Measurements from ENCODE around the gene PROKR1.

DNA sequence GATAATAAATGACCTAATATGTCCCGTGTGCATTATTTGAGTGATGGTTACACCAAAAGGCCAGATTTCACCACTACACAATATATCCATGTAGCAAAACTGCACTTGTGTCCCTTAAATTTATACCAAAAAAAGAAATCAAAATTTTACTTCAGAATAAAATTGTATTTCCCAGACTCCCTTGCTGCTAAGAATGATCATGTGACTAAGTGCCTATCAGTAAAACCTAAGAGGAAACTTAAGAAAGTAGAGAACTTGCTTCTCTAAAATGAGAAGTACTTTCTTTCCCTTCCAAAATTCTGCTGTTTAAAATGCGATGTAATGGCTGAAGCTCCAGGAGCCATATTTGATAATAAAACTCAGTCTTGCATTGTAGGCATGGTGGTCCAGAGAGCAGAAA is 24.0 kb downstream of the PROKR1 start:
- TF ChIP-seq, protein P1, sequence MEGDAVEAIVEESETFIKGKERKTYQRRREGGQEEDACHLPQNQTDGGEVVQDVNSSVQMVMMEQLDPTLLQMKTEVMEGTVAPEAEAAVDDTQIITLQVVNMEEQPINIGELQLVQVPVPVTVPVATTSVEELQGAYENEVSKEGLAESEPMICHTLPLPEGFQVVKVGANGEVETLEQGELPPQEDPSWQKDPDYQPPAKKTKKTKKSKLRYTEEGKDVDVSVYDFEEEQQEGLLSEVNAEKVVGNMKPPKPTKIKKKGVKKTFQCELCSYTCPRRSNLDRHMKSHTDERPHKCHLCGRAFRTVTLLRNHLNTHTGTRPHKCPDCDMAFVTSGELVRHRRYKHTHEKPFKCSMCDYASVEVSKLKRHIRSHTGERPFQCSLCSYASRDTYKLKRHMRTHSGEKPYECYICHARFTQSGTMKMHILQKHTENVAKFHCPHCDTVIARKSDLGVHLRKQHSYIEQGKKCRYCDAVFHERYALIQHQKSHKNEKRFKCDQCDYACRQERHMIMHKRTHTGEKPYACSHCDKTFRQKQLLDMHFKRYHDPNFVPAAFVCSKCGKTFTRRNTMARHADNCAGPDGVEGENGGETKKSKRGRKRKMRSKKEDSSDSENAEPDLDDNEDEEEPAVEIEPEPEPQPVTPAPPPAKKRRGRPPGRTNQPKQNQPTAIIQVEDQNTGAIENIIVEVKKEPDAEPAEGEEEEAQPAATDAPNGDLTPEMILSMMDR (IDR thresholded peaks at IDR 0.05; ENCODE audit: insufficient read depth, low read length), result no peak
- no peak for TF ChIP-seq REST (IDR thresholded peaks at IDR 0.05; ENCODE audit: insufficient replicate concordance, low read depth)
- TF ChIP-seq POLR2AphosphoS5 (IDR thresholded peaks at IDR 0.05; ENCODE audit: low read depth), result no peak
